Activated CD4-positive, alpha-beta T cell treated with anti-CD3 and anti-CD28 coated beads, Interleukin-2, amount 50 U/mL, for 1 hour (primary cell): ENCODE data around the gene SLC29A1.
A peak's percentile ranks its signal among the peaks of the same experiment; 100 is the strongest.
"Not testable (repeated sequence)": the region's sequence is repeated elsewhere in the genome, so short reads cannot be mapped to it uniquely, and the experiment has no call there.

ENCODE experiments used
- DNase-seq: peaks from one replicate; pipeline ENCODE4 v3.0.0-alpha.2; 2020

The SLC29A1 gene

GRCh38 chr6:44224029-44224964 lies 902 bp downstream of the SLC29A1 start:
- DNase-seq, result no peak

GRCh38 chr6:44224965-44225305 lies 1.5 kb downstream of the SLC29A1 start:
- no peak for DNase-seq

GRCh38 chr6:44225579-44226325 lies 2.4 kb downstream of the SLC29A1 start:
- no peak for DNase-seq

- no peak for DNase-seq
These were observed 3.2 kb downstream of the SLC29A1 start for GRCh38 chr6:44226368-44227147.

DNA sequence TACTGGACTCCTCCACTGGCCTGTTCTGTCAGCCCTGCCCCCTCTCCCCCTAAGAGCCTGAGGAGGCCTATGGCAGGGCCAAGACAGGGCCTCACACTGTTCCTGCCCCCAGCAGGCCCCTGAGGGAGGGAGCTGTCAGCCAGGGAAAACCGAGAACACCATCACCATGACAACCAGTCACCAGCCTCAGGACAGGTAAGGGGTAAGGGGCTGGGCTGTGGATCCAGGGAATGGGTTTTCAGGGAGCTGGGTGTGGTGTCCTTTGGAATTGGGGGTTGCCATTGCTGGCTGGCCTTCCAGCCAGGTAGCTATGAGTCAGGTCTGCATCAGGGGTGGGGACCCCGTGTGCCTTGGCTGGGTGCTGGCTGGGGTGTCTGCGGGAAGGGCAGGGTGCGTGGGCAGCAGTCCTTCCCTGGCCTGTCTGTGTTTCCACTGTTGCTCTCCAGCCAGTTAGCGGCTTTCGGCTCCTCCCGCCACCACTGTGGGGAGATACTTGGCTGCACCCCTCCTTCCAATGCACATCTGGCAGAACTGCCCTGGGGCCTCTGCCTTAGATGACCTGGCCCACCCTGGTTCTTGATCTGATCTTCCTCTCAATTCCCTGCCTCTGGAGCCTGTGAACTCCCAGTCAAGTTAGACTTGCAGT lies 3.9 kb downstream of the SLC29A1 start:
- DNase-seq, result no peak

GRCh38 chr6:44228031-44228430 lies 4.6 kb downstream of the SLC29A1 start:
- no peak for DNase-seq

DNA sequence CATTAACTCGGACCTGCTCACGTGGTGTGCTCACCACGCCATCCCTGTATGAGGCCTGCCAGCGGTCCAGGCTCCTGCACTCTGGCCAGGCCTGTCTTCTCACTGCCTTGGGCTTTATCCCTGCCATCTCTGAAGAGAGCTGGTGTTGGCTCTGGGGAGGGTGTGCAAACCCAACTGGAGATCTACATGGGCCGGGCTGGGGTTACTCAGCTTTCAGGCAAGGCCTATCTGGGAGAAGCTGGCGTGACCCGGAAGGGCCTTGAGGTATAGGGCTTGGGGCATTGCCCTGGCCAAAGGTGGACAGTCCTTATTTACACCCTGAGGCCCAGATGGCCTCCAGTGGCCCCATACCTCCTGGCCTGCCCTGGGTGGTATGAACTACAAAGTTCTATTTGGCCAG lies 5.0 kb downstream of the SLC29A1 start:
- no peak for DNase-seq

DNA sequence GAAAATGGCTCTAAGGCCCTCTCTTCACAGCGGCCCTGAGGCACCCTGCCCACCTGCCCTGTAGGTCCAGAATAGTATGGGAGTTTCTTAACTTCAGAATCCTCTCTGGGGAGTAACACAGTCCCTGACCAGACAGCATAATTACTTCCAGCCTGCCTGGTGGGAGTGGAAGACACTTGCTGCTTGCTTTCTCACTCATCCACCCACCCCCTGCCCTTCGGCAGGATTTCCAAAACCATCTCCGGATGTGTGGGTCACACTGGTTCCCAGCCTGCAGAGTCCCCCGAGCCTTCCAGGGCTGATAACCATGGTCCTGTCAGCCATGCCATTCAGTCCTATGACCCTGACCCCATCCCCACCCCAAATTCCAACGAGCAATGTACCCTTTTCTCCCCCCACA lies 5.4 kb downstream of the SLC29A1 start:
- no peak for DNase-seq

DNA sequence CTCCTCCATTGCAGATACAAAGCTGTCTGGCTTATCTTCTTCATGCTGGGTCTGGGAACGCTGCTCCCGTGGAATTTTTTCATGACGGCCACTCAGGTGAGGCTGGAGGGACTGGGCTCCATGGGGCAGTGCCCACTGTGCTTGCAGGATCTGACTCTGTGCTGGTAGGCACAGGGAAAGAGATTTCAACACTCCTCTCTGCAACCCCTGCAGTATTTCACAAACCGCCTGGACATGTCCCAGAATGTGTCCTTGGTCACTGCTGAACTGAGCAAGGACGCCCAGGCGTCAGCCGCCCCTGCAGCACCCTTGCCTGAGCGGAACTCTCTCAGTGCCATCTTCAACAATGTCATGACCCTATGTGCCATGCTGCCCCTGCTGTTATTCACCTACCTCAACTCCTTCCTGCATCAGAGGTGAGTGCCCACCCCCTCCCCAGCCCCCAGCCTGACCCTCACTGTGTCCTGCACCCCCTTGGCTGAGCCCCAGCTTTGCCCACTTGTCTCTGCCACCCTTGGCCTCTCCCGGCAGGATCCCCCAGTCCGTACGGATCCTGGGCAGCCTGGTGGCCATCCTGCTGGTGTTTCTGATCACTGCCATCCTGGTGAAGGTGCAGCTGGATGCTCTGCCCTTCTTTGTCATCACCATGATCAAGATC lies 6.1 kb downstream of the SLC29A1 start:
- DNase-seq, result no peak

DNA sequence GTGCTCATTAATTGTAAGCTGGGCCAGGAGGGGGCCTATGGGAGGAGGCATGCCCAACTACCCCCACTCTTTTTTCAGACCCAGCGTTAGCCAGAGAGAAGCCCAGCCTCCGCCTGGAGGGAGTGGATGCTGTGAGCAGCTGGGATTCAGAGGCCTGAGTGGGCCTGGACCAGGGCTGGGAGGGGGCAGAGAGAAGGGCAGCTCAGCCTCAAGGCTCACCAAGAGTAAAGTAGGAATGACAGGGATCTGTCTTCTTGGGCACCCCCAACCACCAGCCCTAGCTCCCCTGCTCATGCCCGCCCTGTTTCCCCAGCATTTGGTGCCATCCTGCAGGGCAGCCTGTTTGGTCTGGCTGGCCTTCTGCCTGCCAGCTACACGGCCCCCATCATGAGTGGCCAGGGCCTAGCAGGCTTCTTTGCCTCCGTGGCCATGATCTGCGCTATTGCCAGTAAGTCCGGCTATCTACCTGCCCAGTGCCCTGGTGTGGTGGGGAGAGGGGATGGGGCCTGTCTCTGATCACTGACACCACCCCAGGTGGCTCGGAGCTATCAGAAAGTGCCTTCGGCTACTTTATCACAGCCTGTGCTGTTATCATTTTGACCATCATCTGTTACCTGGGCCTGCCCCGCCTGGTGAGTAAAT lies 6.8 kb downstream of the SLC29A1 start:
- DNase-seq, result no peak

DNA sequence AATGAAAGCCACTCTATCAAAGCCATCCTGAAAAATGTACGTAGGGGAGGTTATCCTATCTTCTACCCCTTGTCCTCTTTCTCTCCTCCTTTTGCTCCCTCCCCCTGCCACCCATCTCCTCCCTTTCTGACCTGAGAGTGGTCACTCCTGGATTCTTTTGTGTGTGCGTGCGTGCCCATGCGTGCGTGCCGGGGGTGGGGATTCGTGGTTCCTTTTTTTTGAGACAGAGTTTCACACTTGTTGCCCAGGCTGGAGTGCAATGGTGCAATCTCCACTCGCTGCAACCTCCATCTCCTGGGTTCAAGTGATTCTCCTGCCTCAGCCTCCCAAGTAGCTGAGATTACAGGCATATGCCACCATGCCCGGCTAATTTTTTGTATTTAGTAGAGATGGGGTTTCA lies 8.0 kb downstream of the SLC29A1 start:
- not testable (repeated sequence) for DNase-seq

DNA sequence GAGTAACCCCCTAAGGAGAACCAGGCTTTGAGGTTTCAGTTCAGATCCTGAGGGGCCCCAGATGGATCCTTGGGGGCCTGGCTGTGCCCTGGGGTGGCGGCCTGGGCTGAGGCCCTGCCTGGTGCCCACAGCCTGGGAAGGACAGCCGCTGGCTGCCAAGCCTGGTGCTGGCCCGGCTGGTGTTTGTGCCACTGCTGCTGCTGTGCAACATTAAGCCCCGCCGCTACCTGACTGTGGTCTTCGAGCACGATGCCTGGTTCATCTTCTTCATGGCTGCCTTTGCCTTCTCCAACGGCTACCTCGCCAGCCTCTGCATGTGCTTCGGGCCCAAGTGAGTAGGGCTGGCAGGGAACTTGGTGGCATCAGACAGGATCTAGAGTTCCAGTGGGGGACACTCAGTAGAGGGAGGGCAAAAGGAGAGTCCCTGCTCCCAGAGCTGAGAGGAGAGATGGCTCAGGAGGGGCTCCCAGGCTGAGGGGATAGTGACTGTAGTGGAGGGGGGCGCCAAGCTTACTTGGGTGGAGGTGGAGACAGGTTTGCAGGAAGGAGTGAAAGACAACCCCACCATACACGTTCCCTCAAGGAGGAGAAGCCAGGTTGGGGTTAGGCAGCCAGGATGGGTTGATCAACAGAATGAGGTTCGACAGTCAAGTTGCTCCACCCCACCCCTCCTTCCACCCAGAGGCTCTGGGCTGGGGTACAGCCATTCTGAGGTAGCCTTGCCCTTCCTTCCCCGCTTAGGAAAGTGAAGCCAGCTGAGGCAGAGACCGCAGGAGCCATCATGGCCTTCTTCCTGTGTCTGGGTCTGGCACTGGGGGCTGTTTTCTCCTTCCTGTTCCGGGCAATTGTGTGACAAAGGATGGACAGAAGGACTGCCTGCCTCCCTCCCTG lies 9.5 kb downstream of the SLC29A1 start:
- no peak for DNase-seq

GRCh38 chr6:44233567-44234100 lies 10.2 kb downstream of the SLC29A1 start:
- no peak for DNase-seq

DNA sequence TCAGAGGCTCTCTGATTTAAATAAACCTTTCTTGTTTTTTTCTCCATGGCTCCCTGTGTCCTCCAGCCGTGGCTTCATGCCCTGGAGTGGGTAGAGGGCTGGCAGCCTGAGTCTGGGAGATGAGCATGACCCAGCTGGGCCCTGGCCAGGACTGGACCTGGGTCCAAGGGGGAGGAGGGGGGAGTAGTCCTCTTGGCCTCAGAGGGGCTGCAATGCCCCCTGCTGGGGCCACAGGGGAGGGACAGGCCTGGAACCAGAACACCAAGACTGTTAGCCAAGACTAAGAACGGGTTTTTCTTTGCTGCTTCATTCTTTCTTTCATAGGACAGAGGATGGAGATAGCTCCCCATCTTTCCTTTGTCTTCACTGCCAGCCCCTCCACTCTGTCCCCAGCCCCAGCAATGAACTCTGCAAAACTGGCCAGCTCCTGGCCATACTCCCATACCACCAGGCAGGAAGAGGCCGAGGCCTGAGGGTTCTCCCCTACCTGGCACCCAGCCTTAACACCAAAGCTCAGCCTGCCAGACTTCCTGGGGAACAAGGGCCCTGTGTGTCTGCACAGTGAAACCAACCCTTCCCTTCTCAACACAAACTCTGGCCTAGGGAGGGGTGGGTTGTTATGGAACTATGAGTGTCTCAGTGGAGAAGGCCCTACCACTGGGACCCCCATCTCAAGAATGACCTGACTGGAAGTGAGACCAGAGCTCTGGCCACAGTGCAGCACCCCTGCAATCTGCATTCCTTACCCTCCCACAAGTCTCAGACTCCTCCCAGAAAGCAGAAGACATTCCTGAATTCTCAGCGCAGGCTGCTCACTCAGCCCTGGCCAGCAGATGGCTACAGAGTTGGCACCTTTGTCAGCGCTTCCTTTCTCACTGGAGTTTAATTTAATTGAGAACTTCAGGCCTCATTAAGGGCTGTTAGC lies 11.0 kb downstream of the SLC29A1 start:
- DNase-seq, result no peak

GRCh38 chr6:44235269-44235668 lies 11.9 kb downstream of the SLC29A1 start:
- DNase-seq, result no peak

DNA sequence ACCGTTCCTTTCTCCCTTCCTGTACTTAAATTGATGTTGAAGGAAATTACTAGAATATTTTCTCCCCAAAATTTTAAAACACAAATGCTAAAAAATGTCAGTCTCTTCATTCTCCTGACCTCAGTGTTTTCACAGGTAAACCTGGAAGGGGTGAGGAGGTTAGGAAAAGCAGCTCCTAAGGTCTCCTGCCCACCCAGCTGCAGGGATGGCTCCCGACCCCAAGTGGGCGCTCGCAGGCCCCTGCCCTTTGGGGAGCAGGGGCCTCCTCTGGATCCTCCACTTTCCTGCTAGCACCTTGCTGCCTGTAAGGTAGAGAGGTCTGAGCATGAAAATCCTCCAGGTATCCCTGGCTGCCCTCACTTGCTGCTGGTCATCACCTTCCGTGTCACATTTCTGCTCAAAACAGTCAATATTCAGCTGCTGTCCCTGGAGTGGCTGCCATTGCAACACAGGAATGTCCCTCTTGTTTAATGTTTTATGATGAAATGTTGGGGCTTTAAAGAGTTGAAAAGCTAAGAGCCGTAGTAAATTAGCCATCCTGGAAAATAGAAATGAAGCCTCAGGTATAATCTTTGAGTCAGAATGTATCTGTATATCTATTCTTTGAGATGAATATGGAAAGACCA lies 12.6 kb downstream of the SLC29A1 start:
- no peak for DNase-seq

GRCh38 chr6:44237021-44237812 lies 13.8 kb downstream of the SLC29A1 start:
- DNase-seq, result peak; percentile 48
